OCI-LY3 (cell line): ENCODE results near the gene ARMC6.

Source experiments
- CTCF ChIP-seq: fragments of 200-600, 300-600 bp; sonication (generic); IDR thresholded peaks from 2 replicates; pipeline ENCODE4 v1.5.1; 2014; ENCODE audit warnings: antibody characterized with exemption, low read length, low read depth
- EZH2phosphoT487 ChIP-seq: fragments of 200-600 bp; shearing (Covaris generic); IDR thresholded peaks from 2 replicates; pipeline ENCODE4 v1.6.1; 2018; ENCODE audit warnings: antibody characterized with exemption, mixed run types, low read depth

GRCh38 chr19:19056636-19057275 lies 23.4 kb downstream of the ARMC6 start:
- no peak for TF ChIP-seq CTCF
- TF ChIP-seq EZH2phosphoT487: no peak
